Right kidney (tissue), 9 donors: ENCODE results near the gene KLF1.
"Not testable (repeated sequence)": the region's sequence is repeated elsewhere in the genome, so short reads cannot be mapped to it uniquely, and the experiment has no call there.

ENCODE experiments used
- DNase-seq: peaks from one replicate; pipeline ENCODE4 v3.0.0-alpha.2; 2016
- long read RNA-seq, 8 donors: transcript quantifications; one replicate each; lab custom pipeline, GENCODE V29; 2026

KLF1 gene
- long read RNA-seq, donor 1 = 0 reads
- long read RNA-seq, donor 2 = 0 reads
- long read RNA-seq, donor 3 = 0 reads
- long read RNA-seq, donor 4 = 0 reads
- long read RNA-seq, donor 5 = 0 reads
- long read RNA-seq, donor 6, partial matches to known transcripts = 0 of 1 reads
- long read RNA-seq, donor 6, other reads (novel, unspliced or antisense) = 0 of 1 reads
- long read RNA-seq, donor 7 = 0 reads
- long read RNA-seq, donor 8, partial matches to known transcripts = 0 of 1 reads
- long read RNA-seq, donor 8, other reads (novel, unspliced or antisense) = 0 of 1 reads

DNA sequence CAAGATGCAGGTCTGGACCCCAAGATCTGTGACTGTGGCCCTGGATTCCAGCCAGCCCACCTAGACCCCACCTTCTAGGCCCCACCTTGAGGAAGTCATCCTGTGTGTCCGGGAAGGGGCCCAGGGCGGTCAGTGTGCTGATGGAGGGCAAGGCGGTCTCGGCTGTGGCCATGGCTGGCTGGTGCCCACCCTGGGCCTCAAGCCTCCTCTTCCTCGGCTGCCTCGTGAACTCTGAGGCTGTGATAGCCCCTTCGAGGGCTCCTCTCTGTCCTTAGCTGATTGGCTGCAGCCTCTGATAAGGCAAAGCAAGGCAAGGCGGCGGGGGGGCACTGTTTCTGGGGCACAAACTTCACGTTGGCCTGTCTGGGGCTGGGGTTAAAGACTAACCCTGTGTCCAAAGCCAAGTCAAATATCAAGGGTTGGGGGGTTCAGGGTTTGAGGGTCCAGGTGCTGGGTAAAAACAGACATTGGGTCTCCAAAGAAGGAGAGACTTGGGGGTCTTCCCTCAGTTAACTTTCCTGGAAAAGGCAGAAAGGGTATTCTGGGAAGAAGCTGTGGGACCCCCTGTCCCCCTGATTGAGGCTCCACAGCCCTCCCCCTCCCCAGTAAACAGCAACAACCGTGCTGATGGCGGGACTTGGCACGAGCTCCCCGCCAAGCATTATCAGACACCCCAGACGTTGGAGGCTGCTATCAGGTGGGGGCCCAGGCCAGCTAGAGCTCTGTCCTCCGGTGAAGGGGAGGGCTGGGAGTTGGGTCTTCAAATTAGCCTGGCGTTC lies at the start of gene KLF1:
KLF1 (minus strand) TSS at position 233 of the 779 bp plus-strand sequence; CDS start at position 172, 61 bp downstream.
- no peak for DNase-seq

DNA sequence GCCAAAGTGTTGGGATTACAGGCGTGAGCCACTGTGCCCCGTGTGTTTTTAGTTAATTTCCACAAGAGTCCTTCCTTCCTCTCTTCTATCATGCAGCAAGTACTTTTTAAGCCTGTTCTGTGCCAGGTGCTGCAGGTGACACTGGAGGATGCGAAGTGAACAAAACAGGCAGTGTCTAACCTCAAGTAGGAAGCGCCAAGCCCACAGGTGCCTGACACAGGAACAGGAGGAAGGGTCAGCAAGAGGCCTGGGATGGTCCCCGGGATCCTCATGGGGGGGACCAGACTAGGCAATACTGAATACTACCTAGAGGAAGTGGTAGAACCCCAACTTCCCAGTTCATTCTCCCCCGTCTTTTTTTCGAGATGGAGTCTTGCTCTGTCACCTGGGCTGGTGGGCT lies 49.6 kb upstream of the KLF1 start:
- DNase-seq = no peak

DNA sequence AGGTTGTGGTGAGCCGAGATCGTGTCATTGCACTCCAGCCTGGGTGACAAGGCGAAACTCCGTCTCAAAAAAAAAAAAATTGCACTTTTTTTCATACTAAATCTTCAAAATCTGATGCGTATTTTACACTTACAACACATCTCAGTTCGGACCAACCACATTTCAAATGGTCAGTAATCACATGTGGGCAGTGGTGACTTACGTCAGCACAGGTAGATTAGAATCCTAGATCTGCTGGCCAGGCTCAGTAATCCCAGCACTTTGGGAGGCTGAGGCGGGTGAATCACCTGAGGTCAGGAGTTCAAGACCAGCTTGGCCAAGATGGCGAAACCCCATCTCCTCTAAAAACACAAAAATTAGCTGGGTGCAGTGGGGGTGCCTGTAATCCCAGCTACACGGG lies 48.1 kb upstream of the KLF1 start:
- no peak for DNase-seq

DNA sequence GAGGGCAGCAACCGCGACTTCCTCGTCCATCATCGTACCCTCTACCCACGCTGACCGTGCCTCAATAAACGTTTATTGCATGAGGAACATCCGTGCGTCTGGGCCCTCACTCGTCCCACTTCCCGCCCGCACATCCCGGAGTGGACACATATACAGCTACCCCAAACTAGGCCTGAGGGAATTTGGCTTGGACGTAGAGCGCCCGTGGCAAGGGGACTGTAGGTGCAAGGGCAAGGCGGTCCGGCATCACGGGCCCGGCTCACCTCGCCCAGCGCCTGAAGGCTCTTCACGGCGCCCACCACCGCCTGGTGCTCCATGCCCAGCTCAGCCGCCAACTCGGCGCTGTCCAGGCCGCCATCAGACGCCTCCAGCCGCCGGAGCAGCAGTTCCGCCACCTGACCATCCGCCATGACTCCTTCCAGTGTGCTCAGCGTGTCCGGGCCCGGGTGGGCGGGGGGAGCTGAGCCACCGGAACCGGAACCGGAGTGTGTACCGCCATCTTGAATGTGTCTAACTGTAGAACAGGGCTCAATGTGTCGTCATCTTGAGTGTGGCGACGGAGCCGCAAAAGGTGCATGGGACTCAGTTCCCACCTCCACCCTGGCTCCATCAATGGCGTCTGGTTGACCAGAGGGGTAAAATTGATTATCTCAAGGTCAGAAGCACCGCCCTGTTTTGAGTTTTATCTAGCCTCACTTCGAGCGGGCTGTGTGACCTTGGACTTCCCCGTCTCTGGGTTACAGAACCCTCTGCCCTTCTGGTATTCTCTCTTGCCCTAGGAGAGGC lies 46.5 kb upstream of the KLF1 start, which contains the start of gene FARSA:
FARSA (minus strand) TSS at position 425 of the 786 bp plus-strand sequence; CDS start at position 410, 15 bp downstream.
- peak; percentile 82 for DNase-seq

DNA sequence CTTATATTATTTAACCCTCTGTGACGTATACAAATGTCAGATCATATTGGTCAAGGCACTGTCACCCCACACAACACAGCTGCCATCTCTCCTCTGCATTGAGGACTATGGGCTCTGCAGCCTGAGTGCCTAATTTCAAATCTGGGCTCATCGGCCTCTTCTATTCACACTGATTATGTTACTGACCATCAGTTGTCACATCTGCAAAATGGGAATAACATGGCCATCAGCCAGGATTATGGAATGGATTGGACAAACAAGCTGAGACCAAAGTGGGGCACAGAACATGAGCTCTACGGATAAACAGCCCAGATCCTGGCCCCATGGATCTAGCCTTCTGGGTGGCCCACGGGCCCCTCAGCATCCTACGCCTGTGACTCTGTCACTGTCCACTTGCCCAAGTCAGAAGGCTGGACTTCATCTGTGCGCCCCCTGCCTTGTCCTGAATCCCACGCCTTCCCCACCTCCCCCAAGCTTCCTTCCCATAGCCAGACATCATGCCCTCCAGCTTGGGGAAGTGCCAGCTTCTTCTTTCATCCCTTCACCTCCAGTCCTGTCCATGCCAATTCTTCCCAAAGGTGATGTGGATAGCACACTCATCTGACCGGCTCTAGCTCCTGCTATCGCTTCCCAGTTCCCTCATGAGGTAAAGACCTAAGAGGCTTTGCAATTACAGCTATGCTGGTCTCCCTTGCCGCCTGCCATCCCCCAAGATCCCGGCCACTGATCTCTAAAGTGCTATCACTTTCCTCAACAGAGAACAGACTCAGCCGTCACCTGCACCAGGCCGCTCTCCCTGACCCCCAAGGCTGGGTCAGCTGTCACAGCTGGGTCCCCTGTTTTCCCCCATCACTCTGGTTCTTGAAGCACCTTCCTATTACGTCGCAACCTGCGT lies 45.6 kb upstream of the KLF1 start:
- no peak for DNase-seq

DNA sequence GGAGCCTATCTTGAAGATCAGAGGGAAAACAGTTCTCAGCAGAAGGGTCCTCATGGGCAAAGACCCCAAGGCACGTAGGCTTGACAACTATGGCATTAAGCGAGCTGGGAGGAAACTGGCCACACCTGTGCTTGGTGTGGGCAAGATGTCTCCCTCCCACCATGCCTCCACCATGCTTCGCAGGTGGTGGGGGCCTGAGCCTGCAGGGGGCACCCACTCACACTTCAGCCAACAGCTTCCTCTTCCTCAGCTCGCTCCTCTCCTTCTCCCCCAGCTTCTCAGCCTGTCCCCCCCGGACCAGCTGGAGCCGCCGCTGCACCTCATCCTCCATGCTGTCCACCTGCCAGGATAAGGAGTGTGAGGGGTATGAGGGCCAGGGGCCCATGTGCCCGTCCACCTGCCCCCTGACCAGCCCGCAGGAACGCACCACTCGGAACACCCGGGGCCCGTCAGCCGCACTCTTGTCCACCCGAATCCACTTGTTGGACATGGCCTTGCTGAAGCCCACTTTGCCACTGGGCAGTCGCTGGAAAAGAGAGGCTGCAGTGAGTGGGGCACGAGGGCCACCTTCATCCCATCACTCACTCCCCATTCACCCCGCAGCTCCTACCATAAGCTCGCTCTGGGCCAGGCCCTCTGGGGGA lies 43.1 kb upstream of the KLF1 start:
- DNase-seq = no peak

DNA sequence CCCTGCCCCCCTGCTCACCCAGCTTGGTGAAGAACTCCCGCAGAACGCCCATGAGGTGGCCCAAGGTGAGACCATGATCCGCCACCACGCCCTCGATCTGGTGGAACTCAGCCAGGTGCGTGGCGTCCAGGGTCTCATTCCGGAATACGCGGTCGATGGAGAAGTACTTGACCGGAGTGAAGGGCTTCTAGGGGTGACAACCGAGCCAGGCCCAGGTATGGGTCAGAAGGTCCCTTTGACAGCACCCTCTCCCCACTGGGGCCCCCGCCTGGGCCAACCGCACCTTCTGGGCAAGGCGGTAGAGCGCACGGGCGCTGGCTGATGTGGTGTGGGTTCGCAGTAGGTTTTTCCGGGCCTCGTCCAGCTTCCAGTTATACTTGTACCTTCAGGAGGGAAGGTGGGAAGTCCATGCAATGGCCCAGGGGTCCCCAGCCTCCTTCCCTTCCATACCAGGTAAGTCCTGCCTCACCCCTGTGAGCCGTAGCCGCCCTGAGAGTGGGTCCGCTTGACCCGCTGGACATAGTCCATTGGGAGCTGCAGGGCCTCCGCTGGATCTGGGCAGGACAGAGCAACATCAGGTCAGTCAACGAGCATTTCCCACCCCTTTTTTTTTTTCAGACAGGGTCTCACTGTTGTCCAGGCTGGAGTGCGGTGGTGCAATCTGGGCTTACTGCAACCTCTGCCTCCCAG lies 37.8 kb upstream of the KLF1 start:
- no peak for DNase-seq

DNA sequence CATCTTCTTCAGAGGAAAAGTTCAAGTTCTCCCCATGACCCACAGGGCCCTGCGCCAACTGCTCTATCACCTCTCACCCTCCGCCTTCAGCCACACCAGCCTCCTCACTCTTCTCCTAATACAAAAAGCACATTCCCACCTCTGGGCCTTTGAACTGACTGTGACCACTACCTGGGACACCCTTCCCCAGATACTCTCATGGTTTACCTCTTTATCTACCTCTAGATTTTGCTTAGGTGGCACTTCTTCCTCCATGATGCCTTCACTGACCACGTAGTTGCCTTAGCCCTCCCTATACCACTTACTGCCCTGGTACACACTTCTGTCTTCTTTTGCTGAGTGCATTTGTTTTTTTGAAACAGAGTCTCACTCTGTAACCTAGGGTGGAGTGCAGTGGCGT lies 36.0 kb upstream of the KLF1 start:
- DNase-seq = no peak

DNA sequence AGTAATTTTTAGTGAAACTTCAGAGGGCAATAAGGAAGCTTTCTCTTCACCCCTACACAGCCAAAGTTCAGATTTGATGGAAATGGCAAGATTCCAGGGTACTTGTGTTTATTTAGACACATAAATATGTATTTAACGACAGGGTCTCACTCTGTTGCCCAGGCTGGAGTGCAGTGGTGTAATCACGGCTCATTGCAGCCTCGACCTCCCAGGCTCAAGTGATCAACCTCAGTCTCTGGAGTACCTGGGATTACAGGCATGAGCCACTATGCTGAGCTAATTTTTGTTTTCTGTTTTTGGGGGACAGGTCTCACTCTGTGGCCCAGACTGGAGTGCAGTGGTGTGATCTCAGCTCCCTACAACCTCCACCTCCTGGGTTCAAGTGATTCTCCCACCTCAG lies 34.0 kb upstream of the KLF1 start:
- no peak for DNase-seq

DNA sequence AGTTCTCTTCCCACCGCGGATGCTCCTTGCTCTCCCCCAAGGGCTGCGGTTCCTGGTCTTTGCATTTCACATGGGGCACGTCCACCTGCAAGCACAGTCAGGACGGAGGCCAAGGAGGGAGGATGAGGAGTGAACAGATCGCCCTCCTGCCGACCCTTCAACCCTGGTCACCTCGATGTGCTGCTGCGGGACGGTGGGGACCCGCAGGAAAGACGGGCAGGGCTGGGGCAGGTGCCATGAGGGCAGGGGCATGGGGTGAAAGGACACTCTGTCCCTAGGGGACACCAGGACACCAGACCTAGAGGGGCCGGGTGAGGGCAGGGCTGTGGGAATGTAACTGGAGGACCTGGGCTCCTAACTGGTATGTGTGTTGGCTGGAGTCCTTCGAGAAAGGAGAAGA lies 31.3 kb upstream of the KLF1 start:
- no peak for DNase-seq

DNA sequence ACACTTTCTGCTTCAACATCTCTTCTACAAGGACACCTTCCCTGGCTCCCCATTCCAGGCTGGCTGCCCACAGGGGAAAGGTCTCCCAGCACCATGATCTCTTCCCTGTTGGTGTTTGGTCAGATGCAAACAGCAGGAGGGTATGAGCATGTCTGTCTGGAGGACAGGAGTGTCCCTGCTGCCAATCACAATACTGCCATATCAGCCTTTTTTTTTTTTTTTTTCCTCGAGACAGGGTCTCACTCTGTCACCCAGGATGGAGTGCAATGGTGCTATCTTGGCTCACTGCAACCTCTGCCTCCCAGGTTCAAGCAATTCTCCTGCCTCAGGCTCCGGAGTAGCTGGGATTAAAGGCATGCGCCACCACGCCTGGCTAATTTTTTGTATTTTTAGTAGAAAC lies 28.9 kb upstream of the KLF1 start:
- DNase-seq = not testable (repeated sequence)

DNA sequence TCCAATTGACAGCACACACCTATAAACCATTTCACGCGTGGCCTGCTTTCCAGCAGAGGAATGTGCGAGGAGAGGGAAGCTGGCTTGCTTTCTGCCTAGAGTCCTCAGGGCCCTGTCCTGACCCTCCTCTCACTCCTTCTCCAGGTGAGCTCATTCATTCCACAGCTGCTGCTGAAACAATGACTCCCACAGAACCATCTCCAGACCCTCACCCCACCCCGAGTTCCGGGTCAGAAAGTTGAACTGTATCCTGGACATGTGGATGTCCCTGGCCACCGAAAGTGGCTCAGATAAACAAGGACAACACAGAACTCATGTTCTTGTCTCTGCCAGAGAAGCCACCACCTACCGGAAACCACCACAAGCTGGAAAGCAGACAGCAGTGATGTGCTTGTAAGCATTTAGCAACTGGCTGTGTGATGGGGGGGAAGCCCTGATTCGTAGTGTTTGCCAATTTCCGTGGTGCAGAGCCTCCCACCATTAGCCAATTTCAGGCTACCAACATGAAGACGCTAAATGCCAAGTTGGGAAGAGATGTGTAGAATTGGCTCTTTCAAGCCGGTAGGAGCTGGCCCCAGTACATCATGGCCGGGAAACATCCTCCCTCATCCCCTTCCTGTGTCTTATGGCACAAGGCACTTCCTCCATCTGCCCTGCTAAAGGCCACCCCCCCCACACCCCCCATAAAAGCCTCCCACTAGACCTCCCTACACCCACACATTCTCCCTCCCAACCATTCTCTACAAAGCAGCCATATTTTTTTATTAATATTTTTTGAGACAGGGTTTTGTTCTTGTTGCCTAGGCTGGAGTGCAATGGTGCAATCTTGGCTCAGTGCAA lies 27.1 kb upstream of the KLF1 start:
- DNase-seq = no peak

DNA sequence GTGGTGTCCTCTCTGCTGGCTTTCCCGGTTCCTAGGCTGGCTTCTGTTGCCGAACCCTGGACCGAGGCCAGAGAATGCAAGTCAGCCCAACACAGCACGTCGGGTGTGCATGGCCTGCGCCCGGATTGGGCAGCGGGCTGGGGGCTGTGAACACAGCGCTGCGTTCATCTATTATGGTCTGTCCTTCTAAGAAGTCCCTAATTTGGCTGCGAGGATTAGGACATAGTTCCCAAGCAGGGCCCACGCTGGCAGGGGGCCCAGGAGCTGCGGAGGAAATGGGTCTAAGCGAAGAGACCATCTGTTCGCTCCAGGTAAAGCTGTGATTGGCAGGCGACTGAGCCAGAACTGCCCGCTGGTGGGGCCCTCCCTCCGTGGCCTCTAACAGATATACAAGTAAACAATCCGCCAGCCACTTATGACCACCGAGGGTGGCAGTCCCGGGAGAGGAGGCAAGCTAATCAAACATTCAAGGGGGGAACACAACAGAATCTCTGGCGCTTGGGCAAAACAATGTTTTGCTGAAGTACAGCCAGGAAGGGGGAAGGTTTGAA lies 26.1 kb upstream of the KLF1 start:
- peak; percentile 65 for DNase-seq

DNA sequence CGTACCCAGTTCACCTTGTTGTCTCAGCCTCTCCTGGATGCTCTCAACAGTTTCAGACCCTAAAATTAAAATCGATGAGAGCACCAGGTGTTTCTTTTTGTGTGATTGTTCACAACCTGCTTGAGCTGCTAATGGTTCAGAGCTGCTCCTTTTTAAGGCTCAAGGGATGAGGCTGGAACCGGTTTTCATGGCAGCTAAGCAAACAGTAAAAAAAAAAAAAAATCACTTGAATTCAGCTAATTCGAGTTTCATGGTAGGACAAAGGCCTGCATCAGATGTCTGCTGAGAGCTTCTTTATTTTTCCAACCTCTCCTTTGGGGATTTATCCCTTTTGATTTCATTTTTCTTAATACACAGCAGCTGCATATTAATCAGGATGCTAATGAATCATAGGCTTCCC lies 25.6 kb upstream of the KLF1 start:
- no peak for DNase-seq

DNA sequence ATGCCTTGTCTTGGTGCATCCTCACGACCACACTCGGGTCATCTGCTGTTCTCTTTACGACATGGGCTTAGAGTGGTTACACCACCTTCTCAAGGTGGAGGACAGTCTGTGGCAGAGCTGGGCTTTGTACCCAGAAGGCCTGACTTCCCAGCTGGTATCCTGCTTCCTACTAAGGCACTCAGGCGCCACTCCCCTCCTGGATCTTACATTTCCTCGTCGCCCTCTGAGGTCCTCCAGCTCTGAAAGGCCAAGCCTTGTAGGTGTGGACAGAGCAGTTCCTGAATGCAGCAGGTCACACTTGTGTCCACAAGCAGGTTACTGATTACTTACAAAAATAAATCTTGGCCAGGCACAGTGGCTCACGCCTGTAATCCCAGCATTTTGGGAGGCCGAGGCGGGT lies 20.2 kb upstream of the KLF1 start:
- DNase-seq = no peak

DNA sequence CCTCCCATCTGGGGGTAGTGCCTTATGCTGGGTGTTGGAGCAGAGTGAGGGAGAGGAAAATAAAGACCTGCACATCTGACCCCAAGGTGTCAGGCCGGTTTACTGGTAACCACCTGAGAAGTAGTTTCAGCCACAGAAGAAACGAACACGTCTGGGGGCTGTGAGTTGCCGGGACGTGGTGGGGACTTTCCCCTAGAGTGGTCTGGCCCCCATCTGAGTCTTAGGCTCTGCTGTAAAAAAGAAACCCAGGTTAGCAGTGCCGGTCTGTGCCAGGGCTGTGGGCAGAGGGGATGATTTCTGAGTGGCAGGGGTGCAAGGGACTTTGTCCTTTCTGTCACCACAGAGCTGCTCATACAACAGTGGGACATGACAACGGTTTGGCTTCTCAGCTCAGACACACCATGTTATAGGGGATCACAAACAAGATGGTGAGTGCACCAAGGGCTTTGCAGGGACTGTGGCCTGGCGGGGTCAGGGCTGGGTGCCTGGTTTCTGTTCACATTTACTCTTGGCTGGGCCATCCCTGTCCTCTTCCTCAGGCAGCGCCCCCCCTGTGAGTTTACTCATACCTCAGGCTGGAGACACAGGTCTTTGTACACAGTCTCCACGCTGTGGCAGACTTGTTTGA lies 13.0 kb upstream of the KLF1 start:
- no peak for DNase-seq

DNA sequence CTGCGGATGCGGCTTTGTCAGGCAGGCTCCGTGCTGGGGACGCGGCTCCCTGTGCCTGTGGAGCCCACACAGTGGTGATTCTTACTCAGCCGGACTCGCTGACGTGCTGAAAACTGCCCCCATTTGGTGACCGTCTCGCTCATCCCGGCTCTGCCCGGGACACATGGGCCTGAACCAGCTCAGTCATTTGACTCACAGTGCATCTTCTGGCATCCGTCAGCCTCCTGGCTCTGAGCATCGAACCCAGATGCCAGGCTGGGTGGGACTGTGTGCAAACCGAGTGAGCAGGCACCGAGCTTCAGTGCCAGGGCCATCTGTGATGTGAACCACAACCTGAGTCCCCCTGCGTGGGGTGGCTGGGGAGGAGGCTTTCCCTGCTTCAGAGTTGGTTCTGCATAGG lies 9.5 kb upstream of the KLF1 start:
- DNase-seq = no peak

DNA sequence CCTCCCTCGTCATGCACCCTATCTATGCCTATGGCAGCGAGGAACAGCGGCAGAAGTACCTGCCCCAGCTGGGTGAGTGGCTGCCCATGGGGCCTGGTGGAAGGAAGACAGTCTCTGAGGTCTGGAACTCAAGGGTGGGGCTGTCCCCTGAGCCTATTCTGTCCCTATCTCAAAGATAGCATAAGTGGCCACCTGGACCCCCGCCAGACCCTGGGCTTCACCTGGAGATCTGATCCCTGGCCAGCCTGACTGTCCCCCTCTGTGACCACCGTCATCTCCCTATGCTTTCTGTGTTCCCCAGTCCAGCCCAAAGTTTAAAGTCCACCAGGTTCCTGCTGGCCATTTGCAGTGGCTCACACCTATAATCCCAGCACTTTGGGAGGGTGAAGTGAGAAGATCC lies 6.6 kb upstream of the KLF1 start:
- DNase-seq = no peak

DNA sequence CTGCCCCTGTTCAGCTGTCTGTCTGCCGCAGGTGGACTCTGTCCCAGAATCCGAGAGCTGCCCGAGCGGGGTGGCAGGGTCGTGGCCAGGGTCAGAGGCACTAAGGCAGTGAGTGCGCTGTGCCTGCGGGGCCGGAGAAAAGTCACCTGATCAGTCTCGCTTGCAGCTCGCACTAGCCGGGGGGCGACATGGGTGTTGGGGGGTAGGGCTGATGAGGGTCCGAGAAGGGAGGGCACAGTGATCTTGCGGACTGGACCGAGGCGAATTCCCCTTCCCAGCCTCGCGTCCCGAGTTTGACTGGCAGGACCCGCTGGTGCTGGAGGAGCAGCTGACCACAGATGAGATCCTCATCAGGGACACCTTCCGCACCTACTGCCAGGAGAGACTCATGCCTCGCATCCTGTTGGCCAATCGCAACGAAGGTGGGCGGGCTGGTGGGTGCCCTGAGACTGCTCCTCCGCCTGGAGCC lies 4.6 kb upstream of the KLF1 start:
- no peak for DNase-seq
